Gastrocnemius medialis (tissue), 4 donors: ENCODE results near the gene BPIFB2. TPM values are rescaled to one million over a fixed set of nuclear protein-coding genes. Genes with fewer than 3 reads are reported as not detected.

ENCODE experiments used
- ATAC-seq, 2 donors: fragments of 150-250 bp; one replicate each; pipeline ENCODE4 v1.9.1; 2016
- DNase-seq, 2 donors: peaks; one replicate each; pipeline ENCODE4 v3.0.0-alpha.2; 2019
- H3K27ac ChIP-seq, 4 donors: fragments of 200-600 bp; sonication (generic); 1 replicate in 1 of 4; 2 replicates in 3 of 4; pipeline ENCODE4 v1.5.1; 2016 to 2018; ENCODE audit warnings: mild to moderate bottlenecking in 2 of 4, moderate library complexity in 1 of 4
- H3K27me3 ChIP-seq, 3 donors: fragments of 200-600 bp; sonication (generic) in 2 of 3; 1 replicate in 1 of 3; 2 replicates in 2 of 3; pipeline versions ENCODE4 v1.5.1 to v1.6.0; 2016 to 2019; ENCODE audit warnings: mild to moderate bottlenecking in 1 of 3, moderate library complexity in 1 of 3
- H3K36me3 ChIP-seq, 2 donors: fragments of 200-600 bp; sonication (generic) in 1 of 2; one replicate each; pipeline ENCODE4 v1.5.1; 2017 to 2018
- H3K4me1 ChIP-seq, 2 donors: fragments of 200-600 bp; sonication (generic) in 1 of 2; one replicate each; pipeline ENCODE4 v1.5.1; 2016 to 2017; ENCODE audit warnings: mild to moderate bottlenecking in 2 of 2
- H3K4me3 ChIP-seq, 4 donors: fragments of 200-600 bp; sonication (generic) in 3 of 4; 1 replicate in 1 of 4; 2 replicates in 3 of 4; pipeline ENCODE4 v1.5.1; 2016 to 2019; ENCODE audit warnings: mild to moderate bottlenecking in 2 of 4
- H3K9me3 ChIP-seq, 3 donors: fragments of 200-600 bp; sonication (generic) in 2 of 3; 1 replicate in 1 of 3; 2 replicates in 2 of 3; pipeline ENCODE4 v1.5.1; 2016 to 2019
- CTCF ChIP-seq, 5 experiments: fragments of 450-650 bp in 3 of 5; fragments of 200-600 bp in 2 of 5; sonication (generic) in 2 of 5; IDR thresholded peaks in 4 of 5; conservative IDR thresholded peaks in 1 of 5; 1 replicate in 4 of 5; 2 replicates in 1 of 5; pipeline ENCODE4 v1.5.1; 2016 to 2019; ENCODE audit warnings: antibody characterized with exemption in 5 of 5, mild to moderate bottlenecking in 3 of 5, moderate library complexity in 3 of 5
- POLR2A ChIP-seq, 2 donors: fragments of 450-650 bp; IDR thresholded peaks; one replicate each; pipeline ENCODE4 v1.6.1; 2017; ENCODE audit warnings: antibody characterized with exemption in 2 of 2, mild to moderate bottlenecking in 2 of 2, moderate library complexity in 2 of 2
- in situ Hi-C, 4 donors: fragments of 200-750 bp; cut with MboI; loops; one replicate each; pipeline versions ENCODE4 v1.15.0 to v1.8.0; 2017; ENCODE audit warnings: low sequenced_read_pairs in 4 of 4
- intact Hi-C: fragments of 100-400 bp; cut with DNase I; formaldehyde crosslinking; loops from one replicate; pipeline ENCODE4 v1.15.1; 2023; ENCODE audit warnings: low total_unique reads
- total RNA-seq, 4 donors: library from RNA; depleted of rRNA; stranded (reverse); fragments of >200 nt; gene quantifications; one replicate each; pipeline versions ENCODE4 v1.1.0 to v1.2.3, GENCODE V29; 2016

Gene BPIFB2
- total RNA-seq, 4 donors from 2014 or later, result not detected

GRCh38 chr20:32983459-32984112 is 23.9 kb upstream of the BPIFB2 start:
- Histone ChIP-seq H3K9me3 (no peaks in the 10 kb centered on the region), H3K4me1 (no peaks in the 10 kb centered on the region), H3K4me3 (no peak overlapping the region), H3K27ac (no peak overlapping the region), H3K27me3 (no peaks in the 10 kb centered on the region), H3K36me3 (no peaks in the 10 kb centered on the region)
- intact Hi-C loops, result no loop called here
- no peak for TF ChIP-seq CTCF (IDR thresholded peaks at IDR 0.05 in 4 of 5, conservative IDR thresholded peaks at IDR 0.05 in 1 of 5)
- no peak for TF ChIP-seq POLR2A (IDR thresholded peaks at IDR 0.05)
- ATAC-seq, result no peak
- in situ Hi-C loops, result no loop called here
- DNase-seq, result no peak

- intact Hi-C loops (no loop called here), in situ Hi-C loops (no loop called here)
- Histone ChIP-seq H3K4me3 (no peak overlapping the region), H3K9me3 (no peaks in the 10 kb centered on the region), H3K27me3 (no peaks in the 10 kb centered on the region), H3K36me3 (no peaks in the 10 kb centered on the region), H3K27ac (no peak overlapping the region), H3K4me1 (no peaks in the 10 kb centered on the region)
- TF ChIP-seq CTCF (IDR thresholded peaks at IDR 0.05 in 4 of 5, conservative IDR thresholded peaks at IDR 0.05 in 1 of 5) (no peak), POLR2A (IDR thresholded peaks at IDR 0.05) (no peak)
- no peak for ATAC-seq
- DNase-seq, result no peak
Observed at GRCh38 chr20:32984196-32984595, 23.3 kb upstream of the BPIFB2 start.

GRCh38 chr20:32984631-32985354 is 22.7 kb upstream of the BPIFB2 start:
- Histone ChIP-seq H3K4me1 (no peaks in the 10 kb centered on the region), H3K27ac (no peak overlapping the region), H3K9me3 (no peaks in the 10 kb centered on the region), H3K27me3 (no peaks in the 10 kb centered on the region), H3K36me3 (no peaks in the 10 kb centered on the region), H3K4me3 (no peak overlapping the region)
- intact Hi-C loops, result no loop called here
- DNase-seq (no peak), ATAC-seq (no peak)
- TF ChIP-seq POLR2A (IDR thresholded peaks at IDR 0.05), result no peak
- TF ChIP-seq CTCF (IDR thresholded peaks at IDR 0.05 in 4 of 5, conservative IDR thresholded peaks at IDR 0.05 in 1 of 5), result no peak
- in situ Hi-C loops, result no loop called here

- in situ Hi-C loops, result no loop called here
- H3K4me1 ChIP-seq, result no peaks in the 10 kb centered on the region
- no peak for TF ChIP-seq CTCF (IDR thresholded peaks at IDR 0.05 in 4 of 5, conservative IDR thresholded peaks at IDR 0.05 in 1 of 5)
- TF ChIP-seq POLR2A (IDR thresholded peaks at IDR 0.05), result no peak
- H3K36me3 ChIP-seq, result no peaks in the 10 kb centered on the region
- H3K9me3 ChIP-seq, result no peaks in the 10 kb centered on the region
- intact Hi-C loops, result no loop called here
- DNase-seq, result no peak
- H3K4me3 ChIP-seq, result no peak overlapping the region
- no peak overlapping the region for H3K27ac ChIP-seq
- H3K27me3 ChIP-seq, result no peaks in the 10 kb centered on the region
- ATAC-seq, result no peak
Observed at GRCh38 chr20:32985596-32985995, 21.9 kb upstream of the BPIFB2 start.
